DMS153 (cell line): ENCODE measurements around the gene FAM237B.

Experiments
- DNase-seq: peaks from one replicate; lab custom pipeline; 2025; lab: John Stamatoyannopoulos, UW

FAM237B gene

GRCh38 chr7:90290244-90291113 is 30.6 kb downstream of the FAM237B start:
- no peak for DNase-seq

- no peak for DNase-seq
Measured at GRCh38 chr7:90288154-90288553, 33.0 kb downstream of the FAM237B start.

- DNase-seq: no peak
Measured at GRCh38 chr7:90276033-90276728, 44.9 kb downstream of the FAM237B start.

DNA sequence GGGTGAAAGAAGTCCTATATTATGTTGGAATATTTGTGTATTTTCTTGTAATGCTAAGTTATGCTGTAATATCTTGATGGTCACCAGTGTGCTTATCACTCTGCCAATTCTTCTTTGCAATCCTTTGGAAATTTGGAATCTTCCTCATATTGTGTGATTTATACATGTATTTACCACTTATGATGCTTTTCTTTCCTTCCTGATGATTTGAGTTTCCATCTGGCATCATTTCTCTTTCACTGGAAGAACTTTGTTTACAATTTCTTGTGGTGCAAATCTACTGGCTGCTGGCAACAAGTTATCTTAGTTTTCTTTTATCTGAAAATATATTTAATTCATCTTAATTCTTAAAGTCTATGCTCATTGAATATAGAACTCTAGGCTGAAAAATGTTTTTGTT is 46.9 kb downstream of the FAM237B start:
- DNase-seq: no peak

GRCh38 chr7:90272242-90272641 is 48.9 kb downstream of the FAM237B start:
- DNase-seq: no peak

DNA sequence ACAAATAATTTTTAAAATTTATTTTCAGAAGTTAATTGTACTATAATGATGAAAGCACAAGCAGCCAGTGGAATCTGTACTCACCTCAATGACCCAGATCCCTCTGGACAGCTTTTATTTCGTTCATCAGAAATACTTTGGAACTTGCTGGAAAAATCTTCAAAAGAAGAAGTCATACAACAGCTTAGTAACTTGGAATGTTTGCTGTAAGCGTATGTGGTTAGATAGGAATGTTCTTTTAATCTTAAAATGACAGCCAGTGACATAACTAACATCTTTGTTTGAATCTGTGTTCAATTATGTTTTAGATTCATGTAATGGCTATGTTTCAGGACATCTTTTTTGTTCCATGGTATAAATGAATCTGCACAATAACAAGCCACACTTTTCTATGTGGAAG is 49.4 kb downstream of the FAM237B start:
- DNase-seq: no peak

GRCh38 chr7:90270431-90271178 is 50.5 kb downstream of the FAM237B start:
- no peak for DNase-seq

- DNase-seq: no peak
Measured at GRCh38 chr7:90269163-90269562, 51.9 kb downstream of the FAM237B start.

DNA sequence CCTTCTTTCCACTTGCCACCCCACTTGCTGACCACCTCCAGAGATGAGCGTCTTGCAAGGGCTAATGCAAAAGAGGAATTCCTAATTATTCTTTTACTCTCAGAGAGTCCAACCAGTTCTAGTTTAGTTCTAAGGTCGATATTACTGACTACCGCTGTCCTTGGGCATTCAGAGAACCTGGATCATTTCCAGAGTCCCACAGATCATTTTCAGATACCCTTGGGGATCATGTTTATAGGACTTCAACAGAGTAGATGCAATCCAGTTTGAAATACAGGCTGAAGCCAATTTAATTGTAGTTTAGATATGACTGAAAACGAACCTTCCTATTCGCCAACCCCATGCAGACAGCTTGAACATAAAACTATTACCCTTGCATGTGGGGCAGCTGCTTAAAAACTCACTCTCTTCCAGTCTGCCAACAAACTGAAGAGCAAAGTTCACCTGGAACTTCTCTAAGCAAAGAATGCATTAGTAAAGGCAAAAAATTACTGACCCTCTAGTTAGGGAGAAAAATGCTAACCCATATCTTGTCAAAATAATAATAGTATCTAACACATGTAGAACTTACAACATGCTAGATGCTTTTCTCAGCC is 53.7 kb downstream of the FAM237B start:
- DNase-seq: no peak

DNA sequence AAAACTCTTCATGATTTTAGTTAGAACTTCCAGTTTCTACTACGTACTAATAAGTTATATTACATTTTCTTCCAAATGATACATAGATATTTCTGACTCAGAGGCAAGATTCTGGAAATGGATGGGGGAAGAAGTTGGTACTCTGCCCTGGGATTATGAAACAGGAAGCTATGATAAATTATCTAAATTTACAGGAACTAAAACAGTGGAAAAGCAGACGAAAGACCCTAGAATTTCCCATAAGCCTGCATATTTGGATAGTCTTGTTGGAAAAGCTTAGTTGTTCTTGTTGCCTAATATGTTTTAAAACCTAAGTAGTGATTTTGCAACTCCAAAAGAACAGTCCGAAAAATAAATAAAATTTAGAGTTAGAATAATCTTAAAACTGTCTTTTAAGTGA is 54.3 kb downstream of the FAM237B start:
- no peak for DNase-seq
